Activated effector memory CD4-positive, alpha-beta T cell treated with Interleukin-2 at 50 U/mL for 16 hours (primary cell): ENCODE measurements around the gene KIF7.

Source experiments
- DNase-seq: peaks from one replicate; pipeline ENCODE4 v3.0.0-alpha.2; 2020

Gene KIF7

GRCh38 chr15:89670971-89671560, 15.8 kb upstream of the KIF7 start:
- no peak for DNase-seq

- DNase-seq: no peak
These were observed 14.7 kb upstream of the KIF7 start for GRCh38 chr15:89669941-89670340.

DNA sequence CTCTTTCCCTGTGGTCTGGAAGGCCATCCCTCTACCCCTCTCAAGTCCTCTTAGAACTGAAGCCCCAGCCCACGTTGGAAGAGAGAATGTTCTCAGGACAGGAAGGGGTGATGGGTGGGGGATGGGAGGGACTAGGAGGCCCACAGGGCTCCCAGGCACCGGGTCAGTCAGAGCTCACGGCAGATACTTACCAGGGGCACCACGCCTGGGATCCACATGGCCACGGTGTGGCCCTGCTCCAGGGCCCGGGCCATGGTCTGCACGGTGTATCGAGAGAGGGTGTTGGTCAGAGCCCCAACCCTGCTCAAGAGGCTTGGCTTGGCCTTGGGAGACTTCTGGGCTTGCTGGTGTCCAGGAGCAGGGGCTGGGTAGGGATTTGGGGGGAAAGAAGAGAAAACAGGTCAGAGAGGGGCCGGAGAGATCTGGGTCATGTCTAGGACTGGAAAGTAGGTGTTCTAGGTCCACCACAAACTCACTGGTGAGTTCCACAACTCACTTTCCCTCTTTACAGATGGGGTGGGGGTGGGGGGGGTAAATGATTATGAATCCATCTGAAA, 14.1 kb upstream of the KIF7 start:
- DNase-seq: no peak

DNA sequence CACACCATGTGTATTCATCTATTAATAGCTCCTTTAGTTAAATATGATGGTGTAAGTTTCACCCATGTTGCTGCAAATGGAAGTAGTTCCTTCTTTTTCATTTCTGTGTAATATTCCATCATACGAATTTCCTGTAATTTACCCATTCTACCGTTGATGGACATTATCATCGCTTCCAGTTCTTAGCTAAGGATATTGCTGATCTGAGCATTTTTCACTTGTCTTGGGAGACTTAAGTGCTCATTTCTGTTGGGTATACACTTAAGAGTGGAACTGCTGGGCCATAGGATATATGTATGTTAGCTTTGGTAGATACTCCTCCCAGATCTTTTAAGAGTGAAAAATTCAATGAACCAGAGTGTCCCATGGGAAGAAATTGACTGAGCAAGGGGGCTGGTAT, 12.9 kb upstream of the KIF7 start:
- DNase-seq: no peak

GRCh38 chr15:89667706-89667960, 12.4 kb upstream of the KIF7 start:
- no peak for DNase-seq

- no peak for DNase-seq
These were observed 11.8 kb upstream of the KIF7 start for GRCh38 chr15:89666858-89667705.

GRCh38 chr15:89666184-89666857, 11.1 kb upstream of the KIF7 start:
- DNase-seq: no peak

DNA sequence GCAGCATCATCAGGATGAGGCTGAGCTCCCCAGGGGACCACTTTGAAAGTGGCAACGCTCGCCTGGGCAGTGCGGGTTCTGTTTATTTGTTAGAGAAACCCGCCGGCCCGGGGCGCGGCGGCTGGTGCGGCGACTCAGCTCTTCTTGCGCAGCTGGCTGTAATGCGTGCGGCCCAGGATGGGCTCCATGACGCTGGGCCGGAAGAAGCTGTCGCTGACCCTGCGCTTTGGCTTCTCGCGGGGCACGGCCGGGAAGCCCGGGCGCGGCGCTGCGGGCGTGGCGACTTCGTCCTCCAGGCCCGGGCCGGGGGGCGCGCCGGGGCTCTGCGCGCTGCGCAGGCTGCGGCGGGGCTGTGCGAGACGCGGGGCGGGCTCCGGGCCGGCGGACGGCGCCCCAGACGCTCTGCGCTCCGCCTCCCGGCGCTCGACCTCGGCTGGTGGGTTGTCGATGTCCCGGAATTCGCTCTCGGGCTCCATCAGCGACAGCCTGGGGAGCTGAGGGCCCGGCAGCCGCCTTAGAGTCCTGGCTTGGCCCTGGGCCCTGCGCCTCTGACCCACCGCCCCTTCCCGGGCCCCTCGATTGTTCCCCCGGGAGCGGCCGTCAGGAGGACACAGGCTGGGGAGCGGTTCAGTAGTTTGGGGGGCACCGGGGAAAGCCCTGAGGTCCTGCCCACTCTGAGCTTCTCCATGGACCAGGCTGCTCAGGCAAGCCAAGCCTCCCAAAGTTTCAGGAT, 10.3 kb upstream of the KIF7 start:
- no peak for DNase-seq

DNA sequence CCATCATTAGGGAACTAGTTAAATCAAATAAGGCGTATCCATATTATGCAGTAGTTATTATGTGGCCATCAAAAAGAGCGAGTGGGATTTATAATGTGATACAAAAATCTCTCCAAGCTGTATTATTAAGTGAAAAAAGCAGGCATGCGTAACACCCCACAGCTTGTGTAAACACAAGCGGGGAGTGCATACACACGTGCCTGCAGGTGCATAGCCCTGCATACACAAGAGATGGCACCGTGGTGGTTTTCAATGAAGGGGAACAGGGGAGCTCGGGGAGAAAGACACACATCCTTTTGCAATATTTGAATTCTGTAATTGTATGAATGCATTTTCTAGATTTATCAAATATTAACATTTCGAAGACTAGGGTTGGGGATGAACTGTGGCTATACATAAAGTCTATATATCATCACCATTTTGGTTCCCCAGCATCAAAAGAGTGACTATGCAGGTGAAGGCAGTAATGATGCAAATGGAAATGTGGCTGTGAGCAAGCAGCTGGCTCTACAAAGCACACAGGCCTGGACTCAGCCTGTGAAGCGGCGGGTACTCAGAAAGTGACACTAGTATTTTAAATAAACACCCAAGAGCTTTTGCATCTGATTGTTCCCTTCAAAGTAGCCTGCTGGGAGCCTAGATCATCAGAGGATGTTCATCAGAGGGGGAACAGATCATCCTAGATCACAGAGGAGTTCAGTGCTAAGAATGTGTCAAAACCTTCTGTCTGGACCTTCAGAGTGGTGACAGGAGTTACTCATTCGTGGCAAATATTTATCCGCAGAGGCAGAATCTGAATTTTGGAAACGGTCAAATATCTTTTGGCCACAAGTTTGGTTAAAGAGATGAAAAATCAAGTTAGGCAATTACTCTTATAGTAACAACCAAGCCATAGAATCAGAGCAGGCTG, 9.4 kb upstream of the KIF7 start:
- no peak for DNase-seq

DNA sequence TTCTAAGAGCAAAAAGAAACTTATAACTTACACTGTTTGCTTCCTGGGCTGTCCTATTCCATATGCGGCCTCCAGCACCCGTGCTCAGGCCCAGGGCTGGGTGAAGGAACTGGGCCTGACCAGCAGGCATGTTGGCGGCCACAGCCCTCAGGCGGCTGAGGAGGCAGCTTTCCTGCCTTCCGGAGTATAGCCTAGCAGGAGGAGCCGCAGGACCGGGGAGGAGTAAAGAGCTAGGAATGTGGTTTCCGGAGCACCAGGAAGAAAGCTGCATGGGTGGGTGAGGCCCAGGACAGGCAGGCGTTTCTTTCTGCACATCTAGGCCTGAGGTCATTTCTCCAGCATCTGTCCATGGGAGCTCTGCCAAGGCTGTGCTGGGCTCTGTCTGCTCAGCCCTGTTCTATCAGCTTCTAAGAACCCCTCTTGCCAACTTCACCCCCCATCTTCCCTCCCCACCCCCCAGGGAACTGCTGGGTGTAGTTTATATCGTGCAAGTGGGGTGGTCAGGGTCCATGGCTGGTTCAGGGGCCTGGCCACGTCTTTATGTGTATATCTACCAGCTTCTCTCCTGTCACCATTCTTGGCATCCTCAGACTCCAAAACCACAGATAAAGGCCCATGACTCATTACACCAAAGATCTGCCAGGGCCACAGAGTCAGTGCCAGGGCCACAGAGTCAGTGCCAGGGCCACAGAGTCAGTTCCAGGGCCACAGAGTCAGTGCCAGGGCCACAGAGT, 7.8 kb upstream of the KIF7 start:
- no peak for DNase-seq

- no peak for DNase-seq
These were observed 5.3 kb upstream of the KIF7 start for GRCh38 chr15:89660556-89660955.

DNA sequence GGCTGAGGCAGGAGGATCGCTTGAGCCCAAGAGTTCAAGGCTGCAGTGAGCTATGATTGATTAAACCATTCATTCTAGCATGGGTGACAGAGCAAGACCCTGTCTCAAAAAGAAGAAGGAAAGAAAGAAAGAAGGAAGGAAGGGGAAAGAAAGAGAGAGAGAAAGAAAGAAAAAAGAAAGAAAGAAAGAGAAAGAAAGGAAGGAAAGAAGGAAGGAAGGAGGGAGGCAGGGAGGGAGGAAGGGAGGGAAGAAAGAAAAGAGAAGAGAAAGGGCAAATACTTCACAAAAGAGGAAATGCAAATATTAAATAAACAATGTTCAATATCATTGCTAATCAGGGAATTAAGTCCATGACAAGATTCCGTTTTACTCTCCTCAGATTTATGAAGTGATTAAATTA, 4.0 kb upstream of the KIF7 start:
- no peak for DNase-seq

DNA sequence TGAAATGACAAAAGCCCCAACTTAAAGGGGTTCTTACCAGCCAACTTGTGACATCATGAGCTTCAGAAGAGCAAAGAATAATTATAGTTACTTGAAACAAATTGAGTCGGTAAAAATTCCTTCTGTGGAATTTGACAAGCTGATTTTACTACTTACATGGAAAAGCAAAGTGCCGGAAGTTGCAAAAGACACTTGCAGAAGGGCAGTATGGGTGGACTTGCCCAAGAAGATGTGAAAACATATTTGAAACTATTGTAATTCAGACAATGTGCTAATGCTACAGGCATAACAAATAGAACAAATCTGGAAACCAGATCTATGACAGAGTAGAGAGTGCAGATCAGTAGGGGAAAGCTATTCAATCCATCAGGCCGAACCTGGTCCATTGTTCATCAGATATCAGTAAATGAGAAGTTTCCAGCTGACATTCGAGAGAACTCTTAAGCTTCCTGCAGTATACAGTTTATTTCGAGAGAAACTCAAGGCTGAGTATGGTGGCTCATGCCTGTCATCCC, 2.5 kb upstream of the KIF7 start:
- DNase-seq: no peak

- no peak for DNase-seq
These were observed 999 bp upstream of the KIF7 start for GRCh38 chr15:89656116-89656815.

- DNase-seq: no peak
These were observed 936 bp downstream of the KIF7 start for GRCh38 chr15:89654301-89654761.

- no peak for DNase-seq
These were observed 1.7 kb downstream of the KIF7 start for GRCh38 chr15:89653578-89653977.

GRCh38 chr15:89652666-89653065, 2.6 kb downstream of the KIF7 start:
- no peak for DNase-seq

DNA sequence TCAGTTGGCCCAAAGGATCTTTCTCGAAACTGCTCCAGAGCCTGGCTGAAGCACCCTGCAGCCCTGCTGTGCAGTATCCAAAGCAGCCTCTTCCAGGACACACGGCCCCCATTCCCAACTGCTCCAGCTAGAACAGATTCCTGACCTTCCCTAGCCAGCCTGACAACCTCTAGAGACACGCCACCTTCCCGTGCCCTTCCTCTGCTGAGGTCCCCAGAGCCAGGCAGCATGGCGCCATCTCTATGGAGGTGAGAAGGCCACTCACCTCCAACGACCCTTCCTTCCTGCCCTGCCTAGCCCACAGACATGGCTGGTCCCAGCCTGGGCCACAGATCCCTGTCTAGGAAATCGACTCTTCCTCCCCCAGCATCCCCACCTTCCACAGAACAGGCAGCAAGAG, 3.1 kb downstream of the KIF7 start:
- no peak for DNase-seq

- DNase-seq: no peak
These were observed 5.6 kb downstream of the KIF7 start for GRCh38 chr15:89649716-89650115.

- DNase-seq: no peak
These were observed 6.1 kb downstream of the KIF7 start for GRCh38 chr15:89649013-89649625.
